Right atrium auricular region (tissue), 2 donors: ENCODE data around the gene MGA. TPM values are rescaled to one million over a fixed set of nuclear protein-coding genes. Genes with fewer than 3 reads are reported as not detected.

Experiments used
- DNase-seq: peaks from one replicate; pipeline ENCODE4 v3.0.0-alpha.2; 2019; ENCODE audit warnings: low spot score
- H3K27ac ChIP-seq, 2 donors: fragments of 200-600 bp; sonication (generic); 1 replicate in 1 of 2; 2 replicates in 1 of 2; pipeline ENCODE4 v1.5.1; 2016 to 2019
- H3K27me3 ChIP-seq, 2 donors: fragments of 200-600 bp; sonication (generic); one replicate each; pipeline versions ENCODE4 v1.5.1 to v1.6.0; 2017 to 2019
- H3K36me3 ChIP-seq: fragments of 200-600 bp; sonication (generic); one replicate; pipeline ENCODE4 v1.5.1; 2016
- H3K4me1 ChIP-seq, 2 donors: fragments of 200-600 bp; sonication (generic); one replicate each; pipeline versions ENCODE4 v1.5.1 to v1.6.0; 2017 to 2019
- H3K4me3 ChIP-seq, 2 donors: fragments of 200-600 bp; sonication (generic); 1 replicate in 1 of 2; 2 replicates in 1 of 2; pipeline ENCODE4 v1.5.1; 2017 to 2019; ENCODE audit warnings: mild to moderate bottlenecking in 1 of 2, moderate library complexity in 1 of 2
- H3K9me3 ChIP-seq, 2 donors: fragments of 200-600 bp; sonication (generic); one replicate each; pipeline ENCODE4 v1.5.1; 2019
- total RNA-seq, 2 donors: library from RNA; depleted of rRNA; stranded (reverse); fragments of >200 nt; gene quantifications; one replicate each; pipeline ENCODE4 v1.1.0, GENCODE V29; 2016
- TF ChIP-seq, protein P1 (sequence below), 2 donors: fragments of 200-600 bp; sonication (generic); IDR thresholded peaks; one replicate each; pipeline ENCODE4 v1.5.1; 2019; ENCODE audit warnings: antibody characterized with exemption in 2 of 2

The MGA gene
- total RNA-seq, 2 donors from 2014 or later, result 40.1 to 40.3 TPM

GRCh38 chr15:41791547-41791937, 131.3 kb downstream of the MGA start:
- no peaks in the 10 kb centered on the region for H3K27me3 ChIP-seq
- peaks cover 0 to 51% of the 10 kb centered on the region in 2 donors for H3K4me1 ChIP-seq
- H3K36me3 ChIP-seq, result no peaks in the 10 kb centered on the region
- H3K4me3 ChIP-seq, result no peak overlapping the region
- no peaks in the 10 kb centered on the region for H3K9me3 ChIP-seq
- TF ChIP-seq, protein P1, sequence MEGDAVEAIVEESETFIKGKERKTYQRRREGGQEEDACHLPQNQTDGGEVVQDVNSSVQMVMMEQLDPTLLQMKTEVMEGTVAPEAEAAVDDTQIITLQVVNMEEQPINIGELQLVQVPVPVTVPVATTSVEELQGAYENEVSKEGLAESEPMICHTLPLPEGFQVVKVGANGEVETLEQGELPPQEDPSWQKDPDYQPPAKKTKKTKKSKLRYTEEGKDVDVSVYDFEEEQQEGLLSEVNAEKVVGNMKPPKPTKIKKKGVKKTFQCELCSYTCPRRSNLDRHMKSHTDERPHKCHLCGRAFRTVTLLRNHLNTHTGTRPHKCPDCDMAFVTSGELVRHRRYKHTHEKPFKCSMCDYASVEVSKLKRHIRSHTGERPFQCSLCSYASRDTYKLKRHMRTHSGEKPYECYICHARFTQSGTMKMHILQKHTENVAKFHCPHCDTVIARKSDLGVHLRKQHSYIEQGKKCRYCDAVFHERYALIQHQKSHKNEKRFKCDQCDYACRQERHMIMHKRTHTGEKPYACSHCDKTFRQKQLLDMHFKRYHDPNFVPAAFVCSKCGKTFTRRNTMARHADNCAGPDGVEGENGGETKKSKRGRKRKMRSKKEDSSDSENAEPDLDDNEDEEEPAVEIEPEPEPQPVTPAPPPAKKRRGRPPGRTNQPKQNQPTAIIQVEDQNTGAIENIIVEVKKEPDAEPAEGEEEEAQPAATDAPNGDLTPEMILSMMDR (IDR thresholded peaks at IDR 0.05), result no peak
- DNase-seq, result no peak
- peak overlapping the region in 1 of 2 donors; percentile 60 for H3K27ac ChIP-seq

GRCh38 chr15:41792000-41792637, 131.9 kb downstream of the MGA start:
- no peak for DNase-seq
- H3K27me3 ChIP-seq, result no peaks in the 10 kb centered on the region
- no peaks in the 10 kb centered on the region for H3K36me3 ChIP-seq
- peak overlapping the region in 1 of 2 donors; percentile 60 for H3K27ac ChIP-seq
- H3K9me3 ChIP-seq, result no peaks in the 10 kb centered on the region
- TF ChIP-seq, protein P1 (IDR thresholded peaks at IDR 0.05), result no peak
- peaks cover 0 to 57% of the 10 kb centered on the region in 2 donors for H3K4me1 ChIP-seq
- no peak overlapping the region for H3K4me3 ChIP-seq

DNA sequence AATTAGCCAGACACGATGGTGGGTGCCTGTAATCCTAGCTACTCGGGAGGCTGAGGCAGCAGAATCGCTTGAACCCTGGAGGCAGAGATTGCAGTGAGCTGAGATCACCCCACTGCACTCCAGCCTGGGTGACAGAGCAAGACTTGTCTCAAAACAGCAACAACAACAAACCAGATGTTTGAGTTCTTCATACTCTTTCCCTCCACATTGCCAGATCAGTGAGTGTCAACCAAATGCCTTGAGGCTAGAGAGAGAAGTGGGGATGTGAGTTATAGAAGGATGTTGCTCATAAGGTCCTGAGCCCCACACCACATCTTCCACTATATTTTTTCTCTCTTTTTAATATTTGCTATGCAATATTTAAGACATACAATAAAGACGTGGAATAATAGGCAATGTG, 133.9 kb downstream of the MGA start:
- TF ChIP-seq, protein P1 (IDR thresholded peaks at IDR 0.05), result no peak
- Histone ChIP-seq H3K4me1 (peaks cover 0 to 55% of the 10 kb centered on the region in 2 donors), H3K27me3 (no peaks in the 10 kb centered on the region), H3K4me3 (no peak overlapping the region), H3K9me3 (no peaks in the 10 kb centered on the region), H3K36me3 (no peaks in the 10 kb centered on the region), H3K27ac (no peak overlapping the region)
- DNase-seq, result no peak

- Histone ChIP-seq H3K27ac (no peak overlapping the region), H3K4me1 (peaks cover 0 to 33% of the 10 kb centered on the region in 2 donors), H3K36me3 (peaks cover 4% of the 10 kb centered on the region), H3K4me3 (no peak overlapping the region), H3K27me3 (no peaks in the 10 kb centered on the region), H3K9me3 (no peaks in the 10 kb centered on the region)
- TF ChIP-seq, protein P1 (IDR thresholded peaks at IDR 0.05), result no peak
- no peak for DNase-seq
Measured at GRCh38 chr15:41795996-41796856, 136.0 kb downstream of the MGA start.

- peaks cover 0 to 22% of the 10 kb centered on the region in 2 donors for H3K4me1 ChIP-seq
- peaks cover 4% of the 10 kb centered on the region for H3K36me3 ChIP-seq
- H3K27me3 ChIP-seq, result no peaks in the 10 kb centered on the region
- TF ChIP-seq, protein P1 (IDR thresholded peaks at IDR 0.05), result no peak
- H3K27ac ChIP-seq, result no peak overlapping the region
- H3K4me3 ChIP-seq, result no peak overlapping the region
- no peak for DNase-seq
- no peaks in the 10 kb centered on the region for H3K9me3 ChIP-seq
Measured at GRCh38 chr15:41797201-41797944, 137.2 kb downstream of the MGA start.
